SIG-M5 treated with dmso at 0.1 percent for 504 hours (cell line): Measurements from ENCODE around the gene TGFB2.
A peak's percentile ranks its signal among the peaks of the same experiment; 100 is the strongest.

Source experiments
- DNase-seq: peaks from one replicate; lab custom pipeline; 2025; ENCODE audit not compliant: unreplicated experiment; lab: John Stamatoyannopoulos, UW

TGFB2 gene

GRCh38 chr1:218481116-218481775, 136.1 kb downstream of the TGFB2 start:
- DNase-seq: peak; percentile 31

GRCh38 chr1:218482683-218483082, 137.5 kb downstream of the TGFB2 start:
- DNase-seq: no peak

DNA sequence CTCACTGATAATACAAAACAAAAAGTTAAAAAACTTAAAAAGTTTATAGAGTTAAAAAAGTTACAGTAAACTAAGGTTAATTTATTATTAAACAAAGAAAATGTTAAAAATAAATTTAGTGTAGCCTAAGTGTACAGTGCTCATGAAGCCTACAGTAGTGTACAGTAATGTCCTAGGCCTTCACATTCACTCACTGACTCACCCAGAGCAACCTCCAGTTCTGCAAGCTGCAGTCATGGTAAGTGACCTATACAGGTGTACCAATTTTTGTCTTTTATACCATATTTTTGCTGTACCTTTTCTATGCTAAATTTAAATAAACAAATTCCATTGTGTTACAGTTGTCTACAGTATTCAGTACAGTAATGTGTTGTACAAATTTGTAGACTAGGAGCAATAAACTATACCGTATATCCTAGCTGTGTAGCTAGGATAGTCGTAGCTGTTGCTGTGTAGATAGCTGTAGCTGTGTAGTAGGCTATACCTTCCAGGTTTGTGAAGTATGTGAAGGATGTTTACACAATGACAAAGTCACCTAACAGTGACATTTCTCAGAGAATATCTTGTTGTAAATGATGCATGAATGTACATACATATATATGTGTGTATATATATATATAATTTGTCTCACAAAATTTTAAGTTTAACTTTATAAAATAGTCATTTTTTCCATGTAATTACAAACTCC, 140.2 kb downstream of the TGFB2 start:
- no peak for DNase-seq

DNA sequence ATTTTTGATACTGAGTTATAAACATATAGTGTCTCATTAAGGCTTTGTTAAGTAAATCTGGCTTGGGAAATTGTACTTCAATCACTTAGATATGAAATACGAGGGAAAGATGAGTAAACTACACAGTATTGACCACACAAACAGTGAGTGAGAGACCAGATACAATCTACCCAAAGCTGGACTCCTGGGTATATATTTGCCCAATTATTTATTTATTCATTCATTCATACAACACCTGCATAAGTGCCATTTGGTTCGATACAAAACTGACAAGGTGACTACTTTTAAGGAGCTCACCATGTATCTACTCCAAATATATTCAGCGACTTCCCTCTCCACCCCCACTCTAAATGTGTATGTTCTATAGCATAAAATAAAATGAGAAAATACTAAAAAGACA, 143.4 kb downstream of the TGFB2 start:
- no peak for DNase-seq

GRCh38 chr1:218488986-218489385, 143.8 kb downstream of the TGFB2 start:
- DNase-seq: peak; percentile 60

DNA sequence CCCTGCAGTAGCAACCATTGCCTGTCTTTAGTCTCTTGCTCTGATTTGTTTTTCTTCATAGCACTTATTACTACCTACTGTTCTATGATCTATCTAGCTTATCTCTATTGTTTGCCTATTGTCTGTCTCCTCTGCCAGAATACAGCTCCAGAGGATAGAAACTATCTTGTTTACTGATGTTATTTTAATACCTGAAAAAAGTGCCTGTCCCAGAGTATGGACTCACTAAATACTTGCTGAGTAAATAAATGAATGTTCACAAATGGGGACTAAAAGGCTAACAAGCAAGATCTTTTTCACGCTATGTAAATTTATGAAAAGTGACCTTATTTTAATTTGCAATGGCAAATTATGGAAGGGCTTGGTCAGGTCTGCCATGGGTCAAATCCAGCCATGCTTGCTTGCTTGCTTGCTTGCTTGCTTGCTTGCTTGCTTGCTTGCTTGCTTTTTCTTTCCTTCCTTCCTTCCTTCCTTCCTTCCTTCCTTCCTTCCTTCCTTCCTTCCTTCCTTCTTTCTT, 145.3 kb downstream of the TGFB2 start:
- DNase-seq: no peak

- no peak for DNase-seq
Measured at GRCh38 chr1:218492874-218493273, 147.7 kb downstream of the TGFB2 start.

- no peak for DNase-seq
Measured at GRCh38 chr1:218493986-218494385, 148.8 kb downstream of the TGFB2 start.
